ENCODE results near the gene GOLGA6A. TPM values are rescaled to one million over a fixed set of nuclear protein-coding genes. Genes with fewer than 3 reads are reported as not detected.

GOLGA6A gene
- total RNA-seq, 1 experiment from 2014 or later, result 6.0 TPM

DNA sequence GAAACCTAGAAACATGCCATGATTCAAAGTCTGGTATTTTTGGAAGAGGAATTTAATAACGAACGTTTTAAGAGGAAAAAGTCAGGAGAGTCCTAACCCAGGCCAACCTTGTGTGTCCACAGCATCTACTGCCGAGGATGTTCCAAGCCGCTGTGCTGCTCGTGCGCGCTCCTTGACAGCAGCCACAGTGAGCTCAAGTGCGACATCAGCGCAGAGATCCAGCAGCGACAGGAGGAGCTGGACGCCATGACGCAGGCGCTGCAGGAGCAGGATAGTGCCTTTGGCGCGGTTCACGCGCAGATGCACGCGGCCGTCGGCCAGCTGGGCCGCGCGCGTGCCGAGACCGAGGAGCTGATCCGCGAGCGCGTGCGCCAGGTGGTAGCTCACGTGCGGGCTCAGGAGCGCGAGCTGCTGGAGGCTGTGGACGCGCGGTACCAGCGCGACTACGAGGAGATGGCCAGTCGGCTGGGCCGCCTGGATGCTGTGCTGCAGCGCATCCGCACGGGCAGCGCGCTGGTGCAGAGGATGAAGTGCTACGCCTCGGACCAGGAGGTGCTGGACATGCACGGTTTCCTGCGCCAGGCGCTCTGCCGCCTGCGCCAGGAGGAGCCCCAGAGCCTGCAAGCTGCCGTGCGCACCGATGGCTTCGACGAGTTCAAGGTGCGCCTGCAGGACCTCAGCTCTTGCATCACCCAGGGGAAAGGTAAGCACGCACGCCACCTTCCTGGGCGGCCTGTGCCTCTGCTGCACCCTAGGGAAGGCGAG, 59.5 kb downstream of the GOLGA6A start:
- Mint-ChIP-seq H3K9me3 (no peaks in the 10 kb centered on the region), H3K27ac (no peak overlapping the region; the same call in 1 of the 2 replicates), H3K27me3 (ENCODE audit: low read depth) (no peaks in the 10 kb centered on the region), H3K4me1 (no peaks in the 10 kb centered on the region), H3K36me3 (peaks cover 22% of the 10 kb centered on the region), H3K4me3 (no peak overlapping the region)
- CTCF ChIA-PET, result interaction anchor here (0.6 to 6.8 kb wide), 3 partner anchors 12 to 50 kb away, joined by 3 to 43 read pairs (median 6); no protein-coding TSS in a partner anchor
- TF ChIP-seq, protein P1, sequence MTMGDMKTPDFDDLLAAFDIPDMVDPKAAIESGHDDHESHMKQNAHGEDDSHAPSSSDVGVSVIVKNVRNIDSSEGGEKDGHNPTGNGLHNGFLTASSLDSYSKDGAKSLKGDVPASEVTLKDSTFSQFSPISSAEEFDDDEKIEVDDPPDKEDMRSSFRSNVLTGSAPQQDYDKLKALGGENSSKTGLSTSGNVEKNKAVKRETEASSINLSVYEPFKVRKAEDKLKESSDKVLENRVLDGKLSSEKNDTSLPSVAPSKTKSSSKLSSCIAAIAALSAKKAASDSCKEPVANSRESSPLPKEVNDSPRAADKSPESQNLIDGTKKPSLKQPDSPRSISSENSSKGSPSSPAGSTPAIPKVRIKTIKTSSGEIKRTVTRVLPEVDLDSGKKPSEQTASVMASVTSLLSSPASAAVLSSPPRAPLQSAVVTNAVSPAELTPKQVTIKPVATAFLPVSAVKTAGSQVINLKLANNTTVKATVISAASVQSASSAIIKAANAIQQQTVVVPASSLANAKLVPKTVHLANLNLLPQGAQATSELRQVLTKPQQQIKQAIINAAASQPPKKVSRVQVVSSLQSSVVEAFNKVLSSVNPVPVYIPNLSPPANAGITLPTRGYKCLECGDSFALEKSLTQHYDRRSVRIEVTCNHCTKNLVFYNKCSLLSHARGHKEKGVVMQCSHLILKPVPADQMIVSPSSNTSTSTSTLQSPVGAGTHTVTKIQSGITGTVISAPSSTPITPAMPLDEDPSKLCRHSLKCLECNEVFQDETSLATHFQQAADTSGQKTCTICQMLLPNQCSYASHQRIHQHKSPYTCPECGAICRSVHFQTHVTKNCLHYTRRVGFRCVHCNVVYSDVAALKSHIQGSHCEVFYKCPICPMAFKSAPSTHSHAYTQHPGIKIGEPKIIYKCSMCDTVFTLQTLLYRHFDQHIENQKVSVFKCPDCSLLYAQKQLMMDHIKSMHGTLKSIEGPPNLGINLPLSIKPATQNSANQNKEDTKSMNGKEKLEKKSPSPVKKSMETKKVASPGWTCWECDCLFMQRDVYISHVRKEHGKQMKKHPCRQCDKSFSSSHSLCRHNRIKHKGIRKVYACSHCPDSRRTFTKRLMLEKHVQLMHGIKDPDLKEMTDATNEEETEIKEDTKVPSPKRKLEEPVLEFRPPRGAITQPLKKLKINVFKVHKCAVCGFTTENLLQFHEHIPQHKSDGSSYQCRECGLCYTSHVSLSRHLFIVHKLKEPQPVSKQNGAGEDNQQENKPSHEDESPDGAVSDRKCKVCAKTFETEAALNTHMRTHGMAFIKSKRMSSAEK (CRISPR knock-in tag; IDR thresholded peaks at IDR 0.05; ENCODE audit: borderline replicate concordance), result no peak
- TF ChIP-seq, protein P2, sequence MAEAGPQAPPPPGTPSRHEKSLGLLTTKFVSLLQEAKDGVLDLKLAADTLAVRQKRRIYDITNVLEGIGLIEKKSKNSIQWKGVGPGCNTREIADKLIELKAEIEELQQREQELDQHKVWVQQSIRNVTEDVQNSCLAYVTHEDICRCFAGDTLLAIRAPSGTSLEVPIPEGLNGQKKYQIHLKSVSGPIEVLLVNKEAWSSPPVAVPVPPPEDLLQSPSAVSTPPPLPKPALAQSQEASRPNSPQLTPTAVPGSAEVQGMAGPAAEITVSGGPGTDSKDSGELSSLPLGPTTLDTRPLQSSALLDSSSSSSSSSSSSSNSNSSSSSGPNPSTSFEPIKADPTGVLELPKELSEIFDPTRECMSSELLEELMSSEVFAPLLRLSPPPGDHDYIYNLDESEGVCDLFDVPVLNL (CRISPR knock-in tag; IDR thresholded peaks at IDR 0.05; ENCODE audit: borderline replicate concordance, low read depth), result no peak
- no peak for TF ChIP-seq GABPB1 (CRISPR knock-in tag; IDR thresholded peaks at IDR 0.05)
- TF ChIP-seq TEAD4 (CRISPR knock-in tag; IDR thresholded peaks at IDR 0.05), result no peak
- TF ChIP-seq, protein P3, sequence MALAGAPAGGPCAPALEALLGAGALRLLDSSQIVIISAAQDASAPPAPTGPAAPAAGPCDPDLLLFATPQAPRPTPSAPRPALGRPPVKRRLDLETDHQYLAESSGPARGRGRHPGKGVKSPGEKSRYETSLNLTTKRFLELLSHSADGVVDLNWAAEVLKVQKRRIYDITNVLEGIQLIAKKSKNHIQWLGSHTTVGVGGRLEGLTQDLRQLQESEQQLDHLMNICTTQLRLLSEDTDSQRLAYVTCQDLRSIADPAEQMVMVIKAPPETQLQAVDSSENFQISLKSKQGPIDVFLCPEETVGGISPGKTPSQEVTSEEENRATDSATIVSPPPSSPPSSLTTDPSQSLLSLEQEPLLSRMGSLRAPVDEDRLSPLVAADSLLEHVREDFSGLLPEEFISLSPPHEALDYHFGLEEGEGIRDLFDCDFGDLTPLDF (CRISPR knock-in tag; IDR thresholded peaks at IDR 0.05), result no peak
- TF ChIP-seq, protein P4, sequence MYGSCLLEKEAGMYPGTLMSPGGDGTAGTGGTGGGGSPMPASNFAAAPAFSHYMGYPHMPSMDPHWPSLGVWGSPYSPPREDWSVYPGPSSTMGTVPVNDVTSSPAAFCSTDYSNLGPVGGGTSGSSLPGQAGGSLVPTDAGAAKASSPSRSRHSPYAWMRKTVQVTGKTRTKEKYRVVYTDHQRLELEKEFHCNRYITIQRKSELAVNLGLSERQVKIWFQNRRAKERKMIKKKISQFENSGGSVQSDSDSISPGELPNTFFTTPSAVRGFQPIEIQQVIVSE (CRISPR knock-in tag; IDR thresholded peaks at IDR 0.05; ENCODE audit: borderline replicate concordance), result no peak
- no peak for TF ChIP-seq MXD4 (CRISPR knock-in tag; IDR thresholded peaks at IDR 0.05; ENCODE audit: borderline replicate concordance)
- no peak for TF ChIP-seq ZNF219 (CRISPR knock-in tag; IDR thresholded peaks at IDR 0.05; ENCODE audit: borderline replicate concordance)
- no peak for TF ChIP-seq ZNF416 (CRISPR knock-in tag; IDR thresholded peaks at IDR 0.05)
- DNase-seq (ENCODE audit: low spot score) (no peak), ATAC-seq (no peak)
- POLR2A ChIA-PET, result no interaction called here

Other genes with a start within 250 kb of the GOLGA6A start
- gene TBC1D21, start 209.0 kb downstream of the GOLGA6A start, total RNA-seq (2021), result not detected in 3 replicates
- gene LOXL1, start 156.1 kb downstream of the GOLGA6A start, total RNA-seq (2021), result 10.6 to 14.4 TPM (median 12.3 TPM) in 3 replicates
- 5.0 to 5.5 TPM (median 5.4 TPM) in 3 replicates for gene STOML1, start 90.3 kb downstream of the GOLGA6A start, total RNA-seq (2021)
- gene PML, start 87.8 kb downstream of the GOLGA6A start, total RNA-seq (2021), result 39.0 to 47.7 TPM (median 40.5 TPM) in 3 replicates
- gene ISLR2, start 48.0 kb upstream of the GOLGA6A start, total RNA-seq (2021), result 8.1 to 9.4 TPM (median 8.9 TPM) in 3 replicates
- 0.50 to 0.63 TPM (median 0.62 TPM) in 3 replicates for gene ISLR, start 91.2 kb upstream of the GOLGA6A start, total RNA-seq (2021)
- 20.1 to 23.2 TPM (median 21.7 TPM) in 3 replicates for gene STRA6, start 120.2 kb upstream of the GOLGA6A start, total RNA-seq (2021)
- gene CCDC33, start 153.8 kb upstream of the GOLGA6A start, total RNA-seq (2021), result 5.6 to 10.6 TPM (median 6.1 TPM) in 3 replicates